ENCODE measurements around the gene MACO1. TPM values are rescaled to one million over a fixed set of nuclear protein-coding genes. Genes with fewer than 3 reads are reported as not detected.

The MACO1 gene
- total and polyA plus RNA-seq, 4 donors, result 7.9 to 20.7 (median 13.6) TPM

DNA sequence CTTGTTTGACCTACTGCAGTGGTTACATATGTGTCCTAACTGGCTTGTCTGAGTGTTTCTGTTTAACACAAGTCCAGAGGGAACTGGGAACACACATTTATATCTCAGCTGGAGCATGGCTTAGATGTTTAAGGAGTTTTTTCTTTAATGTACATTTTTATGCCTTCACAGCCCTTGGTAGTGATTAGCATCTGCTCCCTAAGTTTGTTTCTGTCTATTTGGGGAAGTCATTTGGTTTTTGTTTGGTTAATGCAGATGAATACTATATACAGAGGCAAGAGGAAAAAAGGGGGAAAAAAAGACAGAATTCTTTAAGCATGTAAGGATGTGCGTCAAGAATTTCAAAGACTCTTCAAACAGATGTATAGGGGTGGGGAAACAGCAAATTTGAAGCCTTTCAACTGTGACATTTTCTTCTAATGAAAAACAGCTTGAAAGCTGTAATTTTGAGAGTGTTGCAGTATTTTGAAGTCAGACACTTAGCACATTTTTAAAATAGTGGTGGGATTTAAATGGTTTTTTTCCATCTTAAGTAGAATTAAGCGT lies 15.4 kb downstream of the MACO1 start:
- no peak overlapping the region for H3K9ac ChIP-seq (ENCODE audit: insufficient read depth in 1 of 2, low read length in 2 of 2)
- TF ChIP-seq, protein P1, sequence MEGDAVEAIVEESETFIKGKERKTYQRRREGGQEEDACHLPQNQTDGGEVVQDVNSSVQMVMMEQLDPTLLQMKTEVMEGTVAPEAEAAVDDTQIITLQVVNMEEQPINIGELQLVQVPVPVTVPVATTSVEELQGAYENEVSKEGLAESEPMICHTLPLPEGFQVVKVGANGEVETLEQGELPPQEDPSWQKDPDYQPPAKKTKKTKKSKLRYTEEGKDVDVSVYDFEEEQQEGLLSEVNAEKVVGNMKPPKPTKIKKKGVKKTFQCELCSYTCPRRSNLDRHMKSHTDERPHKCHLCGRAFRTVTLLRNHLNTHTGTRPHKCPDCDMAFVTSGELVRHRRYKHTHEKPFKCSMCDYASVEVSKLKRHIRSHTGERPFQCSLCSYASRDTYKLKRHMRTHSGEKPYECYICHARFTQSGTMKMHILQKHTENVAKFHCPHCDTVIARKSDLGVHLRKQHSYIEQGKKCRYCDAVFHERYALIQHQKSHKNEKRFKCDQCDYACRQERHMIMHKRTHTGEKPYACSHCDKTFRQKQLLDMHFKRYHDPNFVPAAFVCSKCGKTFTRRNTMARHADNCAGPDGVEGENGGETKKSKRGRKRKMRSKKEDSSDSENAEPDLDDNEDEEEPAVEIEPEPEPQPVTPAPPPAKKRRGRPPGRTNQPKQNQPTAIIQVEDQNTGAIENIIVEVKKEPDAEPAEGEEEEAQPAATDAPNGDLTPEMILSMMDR (IDR thresholded peaks at IDR 0.05; ENCODE audit: control extremely low read depth, extremely low read depth), result no peak
- H3K27me3 ChIP-seq (ENCODE audit: control insufficient read depth in 3 of 3, insufficient read depth in 3 of 3, low read length in 2 of 3), result no peaks in the 10 kb centered on the region
- no peak overlapping the region for H3K4me3 ChIP-seq
- peaks cover 3 to 6% (median 3%) of the 10 kb centered on the region in 4 donors for H3K36me3 ChIP-seq (ENCODE audit: control insufficient read depth in 4 of 4, insufficient read depth in 4 of 4, low read length in 4 of 4)
- DNase-seq (no peak), ATAC-seq (ENCODE audit: insufficient read depth, low FRiP score) (no peak)
- 85 to 90% methylated on average over 2 of the region's 2 CpGs for whole genome bisulfite sequencing, 2 donors
- no peaks in the 10 kb centered on the region for H3K9me3 ChIP-seq (ENCODE audit: control insufficient read depth in 4 of 4, insufficient read depth in 3 of 4, low read length in 3 of 4)
- peaks cover 0 to 9% (median 0%) of the 10 kb centered on the region in 5 donors for H3K4me1 ChIP-seq (ENCODE audit: control insufficient read depth in 5 of 5, insufficient read depth in 5 of 5, low read length in 5 of 5)
- H3K27ac ChIP-seq (ENCODE audit: low read depth in 1 of 2, low read length in 1 of 2), result no peak overlapping the region

DNA sequence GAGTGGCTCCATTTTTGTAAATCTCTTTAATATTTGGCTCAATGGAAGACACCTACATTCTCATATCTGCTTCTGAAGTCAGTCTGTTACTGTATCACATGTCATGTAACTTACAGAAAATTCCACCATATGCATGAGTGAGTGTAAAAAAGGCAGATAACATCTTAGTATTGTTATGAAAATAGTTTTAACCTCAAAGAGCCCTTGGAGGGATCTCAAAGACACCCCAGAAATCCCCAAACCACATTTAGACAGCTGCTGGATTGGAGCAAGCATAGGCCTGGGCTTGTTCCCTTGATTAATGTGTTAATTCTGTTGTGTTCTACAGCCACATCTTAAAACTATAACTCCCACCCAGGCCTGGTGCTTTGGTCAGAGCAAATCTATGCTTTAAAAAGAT lies 16.9 kb downstream of the MACO1 start:
- Histone ChIP-seq H3K4me3 (no peak overlapping the region), H3K9me3 (ENCODE audit: control insufficient read depth in 4 of 4, insufficient read depth in 3 of 4, low read length in 3 of 4) (no peaks in the 10 kb centered on the region), H3K4me1 (ENCODE audit: control insufficient read depth in 5 of 5, insufficient read depth in 5 of 5, low read length in 5 of 5) (peaks cover 0 to 5% (median 0%) of the 10 kb centered on the region in 5 donors), H3K36me3 (ENCODE audit: control insufficient read depth in 4 of 4, insufficient read depth in 4 of 4, low read length in 4 of 4) (peaks cover 3 to 6% (median 3%) of the 10 kb centered on the region in 4 donors), H3K27me3 (ENCODE audit: control insufficient read depth in 3 of 3, insufficient read depth in 3 of 3, low read length in 2 of 3) (no peaks in the 10 kb centered on the region), H3K9ac (ENCODE audit: insufficient read depth in 1 of 2, low read length in 2 of 2) (no peak overlapping the region), H3K27ac (ENCODE audit: low read depth in 1 of 2, low read length in 1 of 2) (no peak overlapping the region)
- ATAC-seq (ENCODE audit: insufficient read depth, low FRiP score), result no peak
- TF ChIP-seq, protein P1 (IDR thresholded peaks at IDR 0.05; ENCODE audit: control extremely low read depth, extremely low read depth), result no peak
- no peak for DNase-seq

DNA sequence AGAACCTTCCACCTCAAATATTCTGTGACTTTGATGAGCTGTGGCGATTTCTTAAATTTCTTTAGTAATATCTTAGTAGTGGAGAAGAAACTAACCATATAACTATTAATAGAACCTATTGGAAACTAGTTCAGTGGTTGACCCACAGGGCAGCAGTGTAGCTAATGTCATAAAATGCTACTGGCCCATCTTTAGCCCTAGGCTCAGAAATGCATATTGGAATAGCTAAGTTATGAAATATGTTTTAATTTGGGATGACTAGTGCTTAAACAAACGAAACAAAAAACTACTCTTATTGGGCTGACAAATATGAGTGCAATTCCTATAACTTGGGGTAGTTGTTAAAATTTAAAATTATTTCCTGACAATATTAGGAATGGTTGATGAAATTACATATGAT lies 20.2 kb downstream of the MACO1 start:
- no peak overlapping the region for H3K4me3 ChIP-seq
- H3K9ac ChIP-seq (ENCODE audit: insufficient read depth in 1 of 2, low read length in 2 of 2), result no peak overlapping the region
- H3K27me3 ChIP-seq (ENCODE audit: control insufficient read depth in 3 of 3, insufficient read depth in 3 of 3, low read length in 2 of 3), result no peaks in the 10 kb centered on the region
- H3K36me3 ChIP-seq (ENCODE audit: control insufficient read depth in 4 of 4, insufficient read depth in 4 of 4, low read length in 4 of 4), result peaks cover 3 to 11% (median 5%) of the 10 kb centered on the region in 4 donors
- no peak for ATAC-seq (ENCODE audit: insufficient read depth, low FRiP score)
- no peaks in the 10 kb centered on the region for H3K9me3 ChIP-seq (ENCODE audit: control insufficient read depth in 4 of 4, insufficient read depth in 3 of 4, low read length in 3 of 4)
- WGBS, 2 donors, result 91 to 98% methylated on average over 2 of the region's 2 CpGs
- TF ChIP-seq, protein P1 (IDR thresholded peaks at IDR 0.05; ENCODE audit: control extremely low read depth, extremely low read depth), result no peak
- H3K27ac ChIP-seq (ENCODE audit: low read depth in 1 of 2, low read length in 1 of 2), result no peak overlapping the region
- DNase-seq, result no peak
- H3K4me1 ChIP-seq (ENCODE audit: control insufficient read depth in 5 of 5, insufficient read depth in 5 of 5, low read length in 5 of 5), result peaks cover 0 to 3% (median 0%) of the 10 kb centered on the region in 5 donors

DNA sequence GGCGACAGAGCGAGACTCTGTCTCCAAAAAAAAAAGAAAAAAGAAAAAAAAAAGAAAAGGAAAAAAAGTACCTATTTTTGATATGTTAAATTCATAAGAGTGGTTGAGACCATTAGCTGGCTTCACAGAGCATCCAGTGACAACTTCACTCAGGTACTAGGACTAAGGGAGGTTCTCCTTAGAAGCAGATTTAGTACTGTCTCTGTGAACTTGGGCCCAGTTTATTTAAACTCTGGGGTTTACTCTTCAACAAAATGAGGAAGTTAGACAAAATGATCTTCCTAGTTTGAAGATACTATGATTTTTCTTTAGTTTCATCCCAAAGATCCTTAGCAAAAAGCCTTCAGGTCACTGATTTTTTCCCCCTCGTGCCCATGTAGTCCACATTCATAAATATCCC lies 21.2 kb downstream of the MACO1 start:
- TF ChIP-seq, protein P1 (IDR thresholded peaks at IDR 0.05; ENCODE audit: control extremely low read depth, extremely low read depth), result no peak
- ATAC-seq (ENCODE audit: insufficient read depth, low FRiP score) (no peak), DNase-seq (no peak)
- H3K27ac ChIP-seq (ENCODE audit: low read depth in 1 of 2, low read length in 1 of 2), result no peak overlapping the region
- no peaks in the 10 kb centered on the region for H3K27me3 ChIP-seq (ENCODE audit: control insufficient read depth in 3 of 3, insufficient read depth in 3 of 3, low read length in 2 of 3)
- WGBS, 2 donors, result 96 to 97% methylated on average over 3 of the region's 3 CpGs
- H3K4me1 ChIP-seq (ENCODE audit: control insufficient read depth in 5 of 5, insufficient read depth in 5 of 5, low read length in 5 of 5), result no peaks in the 10 kb centered on the region
- no peak overlapping the region for H3K9ac ChIP-seq (ENCODE audit: insufficient read depth in 1 of 2, low read length in 2 of 2)
- H3K4me3 ChIP-seq, result no peak overlapping the region
- no peaks in the 10 kb centered on the region for H3K9me3 ChIP-seq (ENCODE audit: control insufficient read depth in 4 of 4, insufficient read depth in 3 of 4, low read length in 3 of 4)
- peaks cover 2 to 17% (median 6%) of the 10 kb centered on the region in 4 donors for H3K36me3 ChIP-seq (ENCODE audit: control insufficient read depth in 4 of 4, insufficient read depth in 4 of 4, low read length in 4 of 4)
